H9 (cell line): ENCODE data around the gene TRAPPC2B. TPM values are rescaled to one million over a fixed set of nuclear protein-coding genes. Genes with fewer than 3 reads are reported as not detected.

Experiments
- DNase-seq: peaks from one replicate; pipeline ENCODE4 v3.0.0-alpha.2; 2017
- H2AFZ ChIP-seq: one replicate; pipeline ENCODE4 v1.6.1; 2013; ENCODE audit warnings: mild to moderate bottlenecking, low read length, control low read depth, moderate library complexity
- H2AK5ac ChIP-seq: 2 replicates; pipeline ENCODE4 v1.6.1; 2013; ENCODE audit warnings: low read length, control low read depth, mixed read lengths; ENCODE audit not compliant: insufficient read length
- H2BK120ac ChIP-seq: one replicate; pipeline ENCODE4 v1.6.1; 2013; ENCODE audit warnings: low read depth, mild to moderate bottlenecking, low read length, control low read depth, inconsistent platforms; ENCODE audit not compliant: poor library complexity, severe bottlenecking
- H2BK12ac ChIP-seq: 2 replicates; pipeline ENCODE4 v1.6.1; 2013; ENCODE audit warnings: low read length, control low read depth, mixed read lengths, low read depth; ENCODE audit not compliant: insufficient read length
- H2BK15ac ChIP-seq: 2 replicates; pipeline ENCODE4 v1.6.1; 2013; ENCODE audit warnings: low read depth, low read length, control low read depth
- H2BK20ac ChIP-seq: one replicate; pipeline ENCODE4 v1.6.1; 2013; ENCODE audit warnings: low read depth, mild to moderate bottlenecking, low read length, control low read depth, inconsistent platforms; ENCODE audit not compliant: poor library complexity, severe bottlenecking
- H2BK5ac ChIP-seq: 2 replicates; pipeline ENCODE4 v1.6.1; 2013; ENCODE audit warnings: low read length, control low read depth, mixed read lengths; ENCODE audit not compliant: insufficient read length
- H3K14ac ChIP-seq: 2 replicates; pipeline ENCODE4 v1.6.1; 2013; ENCODE audit warnings: low read length, control low read depth; ENCODE audit not compliant: insufficient read depth
- H3K18ac ChIP-seq: 2 replicates; pipeline ENCODE4 v1.6.1; 2013; ENCODE audit warnings: low read depth, mild to moderate bottlenecking, mixed read lengths, low read length, control low read depth; ENCODE audit not compliant: insufficient read length
- H3K23ac ChIP-seq: 2 replicates; pipeline ENCODE4 v1.6.1; 2013; ENCODE audit warnings: low read length, control low read depth, mixed read lengths, low read depth; ENCODE audit not compliant: insufficient read length
- H3K23me2 ChIP-seq: 2 replicates; pipeline ENCODE4 v1.6.1; 2013; ENCODE audit warnings: low read depth, mild to moderate bottlenecking, mixed read lengths, low read length, control low read depth; ENCODE audit not compliant: insufficient read length, poor library complexity, severe bottlenecking
- H3K27ac ChIP-seq: 2 replicates; pipeline ENCODE4 v1.5.1; 2013; ENCODE audit warnings: low read length, control low read depth, mixed read lengths, low read depth; ENCODE audit not compliant: insufficient read length
- H3K27me3 ChIP-seq: 2 replicates; pipeline ENCODE4 v1.6.1; 2013; ENCODE audit warnings: low read length, control low read depth, inconsistent platforms; ENCODE audit not compliant: insufficient read depth
- H3K4ac ChIP-seq: 2 replicates; pipeline ENCODE4 v1.6.1; 2013; ENCODE audit warnings: low read depth, mild to moderate bottlenecking, control low read depth, inconsistent platforms, low read length, moderate library complexity
- H3K4me1 ChIP-seq: 2 replicates; pipeline ENCODE4 v1.6.1; 2013; ENCODE audit warnings: low read length, control low read depth, inconsistent platforms; ENCODE audit not compliant: insufficient read depth
- H3K4me2 ChIP-seq: 2 replicates; pipeline ENCODE4 v1.6.1; 2013; ENCODE audit warnings: low read length, control low read depth, mixed read lengths; ENCODE audit not compliant: insufficient read length, insufficient read depth
- H3K56ac ChIP-seq: 2 replicates; pipeline ENCODE4 v1.6.1; 2013; ENCODE audit warnings: low read depth, mild to moderate bottlenecking, mixed read lengths, low read length, control low read depth; ENCODE audit not compliant: insufficient read length
- H3K79me1 ChIP-seq: 2 replicates; pipeline ENCODE4 v1.6.1; 2013; ENCODE audit warnings: low read depth, mild to moderate bottlenecking, moderate library complexity, low read length, control low read depth, inconsistent platforms; ENCODE audit not compliant: insufficient read depth, poor library complexity, severe bottlenecking
- H3K79me2 ChIP-seq: 2 replicates; pipeline ENCODE4 v1.6.1; 2013; ENCODE audit warnings: low read length, control low read depth, inconsistent platforms; ENCODE audit not compliant: insufficient read depth
- H3K9ac ChIP-seq: 2 replicates; pipeline ENCODE4 v1.6.1; 2013; ENCODE audit warnings: low read length, control low read depth, mixed read lengths; ENCODE audit not compliant: insufficient read length; ENCODE audit errors: extremely low read depth
- H3K9me3 ChIP-seq: one replicate; pipeline ENCODE4 v1.6.1; 2013; ENCODE audit warnings: low read depth, low read length, inconsistent platforms; ENCODE audit not compliant: control insufficient read depth
- H3T11ph ChIP-seq: one replicate; pipeline ENCODE4 v1.6.1; 2013; ENCODE audit warnings: mild to moderate bottlenecking, low read length, control low read depth, inconsistent platforms
- H4K20me1 ChIP-seq: one replicate; pipeline ENCODE4 v1.6.1; 2013; ENCODE audit not compliant: control insufficient read depth, insufficient read length, insufficient read depth
- H4K5ac ChIP-seq: 2 replicates; pipeline ENCODE4 v1.6.1; 2013; ENCODE audit warnings: low read depth, mild to moderate bottlenecking, mixed read lengths, low read length, control low read depth; ENCODE audit not compliant: insufficient read length
- H4K8ac ChIP-seq: replicated peaks from 2 replicates; pipeline ENCODE4 v1.6.1; 2013; ENCODE audit warnings: low read length, control low read depth, mixed read lengths, low read depth; ENCODE audit not compliant: insufficient read length
- H4K91ac ChIP-seq: 2 replicates; pipeline ENCODE4 v1.6.1; 2013; ENCODE audit warnings: low read depth, mild to moderate bottlenecking, moderate library complexity, mixed read lengths, low read length, control low read depth; ENCODE audit not compliant: insufficient read length
- H3K27ac Mint-ChIP-seq, 3 experiments: 2 replicates in 2 of 3; 3 replicates in 1 of 3; pipeline ENCODE4 v1.8.0; 2020 to 2021; ENCODE audit warnings: mixed read lengths in 3 of 3, mild to moderate bottlenecking in 1 of 3, moderate library complexity in 1 of 3
- H3K27me3 Mint-ChIP-seq: 2 replicates; pipeline ENCODE4 v1.8.0; 2021; ENCODE audit warnings: low read depth, mild to moderate bottlenecking, moderate library complexity, mixed read lengths
- H3K36me3 Mint-ChIP-seq, 3 experiments: 2 replicates in 2 of 3; 3 replicates in 1 of 3; pipeline ENCODE4 v1.8.0; 2020 to 2021; ENCODE audit warnings: low read depth in 3 of 3, mixed read lengths in 3 of 3; ENCODE audit not compliant: insufficient read depth in 1 of 3
- H3K4me1 Mint-ChIP-seq, 2 experiments: 2 replicates each; pipeline ENCODE4 v1.8.0; 2020; ENCODE audit warnings: mixed read lengths in 2 of 2
- H3K4me3 Mint-ChIP-seq, 2 experiments: 2 replicates in 1 of 2; 3 replicates in 1 of 2; pipeline ENCODE4 v1.8.0; 2020 to 2021; ENCODE audit warnings: mild to moderate bottlenecking in 2 of 2, mixed read lengths in 2 of 2, moderate library complexity in 1 of 2
- H3K9me3 Mint-ChIP-seq, 2 experiments: 2 replicates in 1 of 2; 3 replicates in 1 of 2; pipeline ENCODE4 v1.8.0; 2020; ENCODE audit warnings: mild to moderate bottlenecking in 2 of 2, mixed read lengths in 2 of 2, moderate library complexity in 1 of 2
- CTCF ChIP-seq: fragments of 200-600 bp; sonication (generic); conservative IDR thresholded peaks from 3 replicates; pipeline ENCODE4 v1.8.0; 2021; ENCODE audit warnings: antibody characterized with exemption, mild to moderate bottlenecking
- WGBS: extraction: QIAGEN DNeasy Blood & Tissue Kit; methylation state at CpG from one replicate; pipeline ENCODE4 v1.1.7; 2013; ENCODE audit warnings: missing lambda C conversion rate, low lambda C conversion rate, mixed read lengths; ENCODE audit not compliant: insufficient read length; ENCODE audit errors: extremely low coverage; 5-methylcytosine and 5-hydroxymethylcytosine counted together
- total RNA-seq: library from RNA; stranded (reverse); gene quantifications from 2 replicates; pipeline ENCODE4 v1.2.1, GENCODE V29; 2021

Gene TRAPPC2B
- total RNA-seq, 1 experiment from 2014 or later, result 12.4 TPM

- no peak overlapping the region for H4K91ac ChIP-seq
- H3K23ac ChIP-seq, result no peak overlapping the region
- no peaks in the 10 kb centered on the region for H4K20me1 ChIP-seq
- H3T11ph ChIP-seq, result no peak overlapping the region
- no peaks in the 10 kb centered on the region for H3K79me2 ChIP-seq
- H3K56ac ChIP-seq, result no peak overlapping the region
- no peaks in the 10 kb centered on the region for H3K4me1 ChIP-seq
- no peaks in the 10 kb centered on the region for H3K23me2 ChIP-seq
- H2BK5ac ChIP-seq, result no peak overlapping the region
- peaks cover 1 to 5% (median 2%) of the 10 kb centered on the region in 3 experiments; a peak in 5 of 7 replicates for H3K36me3 Mint-ChIP-seq
- no peaks in the 10 kb centered on the region for H3K79me1 ChIP-seq
- H4K8ac ChIP-seq, result no peak overlapping the region
- no peak overlapping the region for H3K27ac Mint-ChIP-seq
- H3K4me2 ChIP-seq, result no peak overlapping the region
- H3K9ac ChIP-seq, result no peak overlapping the region
- H3K27ac ChIP-seq, result no peak overlapping the region
- no peak overlapping the region for H2BK120ac ChIP-seq
- H3K9me3 ChIP-seq, result no peaks in the 10 kb centered on the region
- no peak overlapping the region for H3K18ac ChIP-seq
- no peak overlapping the region for H2BK20ac ChIP-seq
- no peaks in the 10 kb centered on the region; a peak in 1 of 4 replicates for H3K4me1 Mint-ChIP-seq
- no peaks in the 10 kb centered on the region; the same call in 1 of the 2 replicates for H3K27me3 Mint-ChIP-seq
- H3K27me3 ChIP-seq, result no peaks in the 10 kb centered on the region
- no peak for DNase-seq
- WGBS, result no CpG with 5 or more reads among the region's 4 CpGs
- H3K9me3 Mint-ChIP-seq, result no peaks in the 10 kb centered on the region
- H3K14ac ChIP-seq, result no peak overlapping the region
- TF ChIP-seq CTCF, result no peak
- no peak overlapping the region for H3K4ac ChIP-seq
- H4K5ac ChIP-seq, result no peak overlapping the region
- no peak overlapping the region for H3K4me3 Mint-ChIP-seq
- H2BK12ac ChIP-seq, result no peak overlapping the region
- no peak overlapping the region for H2AFZ ChIP-seq
- no peak overlapping the region for H2BK15ac ChIP-seq
- H2AK5ac ChIP-seq, result no peak overlapping the region
These were observed 29.2 kb upstream of the TRAPPC2B start for GRCh38 chr19:57334191-57334590.
